COLO668 (cell line): ENCODE measurements around the gene ZNF716.
"Not testable (repeated sequence)": the region's sequence is repeated elsewhere in the genome, so short reads cannot be mapped to it uniquely, and the experiment has no call there.

Experiments
- DNase-seq: peaks from one replicate; lab custom pipeline; 2025; ENCODE audit not compliant: unreplicated experiment; lab: John Stamatoyannopoulos, UW

The ZNF716 gene

GRCh38 chr7:57425969-57426628, 23.9 kb upstream of the ZNF716 start:
- DNase-seq: no peak

- DNase-seq: no peak
These were observed 23.4 kb upstream of the ZNF716 start for GRCh38 chr7:57426629-57427003.

DNA sequence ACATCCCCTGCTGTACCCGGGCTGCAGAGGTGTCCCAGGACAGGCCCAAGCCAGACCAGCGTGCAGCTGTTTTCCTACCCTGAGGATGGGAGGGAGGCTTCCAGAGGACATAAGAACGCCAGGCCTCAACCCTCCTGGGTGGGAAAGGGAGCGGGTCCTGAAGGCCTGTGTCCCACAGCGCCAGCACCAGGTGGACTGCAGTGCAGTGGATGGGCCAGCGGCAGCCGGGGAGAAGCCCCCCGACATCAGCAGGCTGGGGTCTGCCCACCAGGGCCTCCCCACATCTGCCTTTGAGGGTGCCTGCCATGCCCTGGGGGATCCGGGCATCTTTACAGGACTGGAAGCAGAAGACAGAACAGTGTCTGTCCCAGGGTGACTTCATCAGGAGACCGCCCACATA, 22.8 kb upstream of the ZNF716 start:
- no peak for DNase-seq

DNA sequence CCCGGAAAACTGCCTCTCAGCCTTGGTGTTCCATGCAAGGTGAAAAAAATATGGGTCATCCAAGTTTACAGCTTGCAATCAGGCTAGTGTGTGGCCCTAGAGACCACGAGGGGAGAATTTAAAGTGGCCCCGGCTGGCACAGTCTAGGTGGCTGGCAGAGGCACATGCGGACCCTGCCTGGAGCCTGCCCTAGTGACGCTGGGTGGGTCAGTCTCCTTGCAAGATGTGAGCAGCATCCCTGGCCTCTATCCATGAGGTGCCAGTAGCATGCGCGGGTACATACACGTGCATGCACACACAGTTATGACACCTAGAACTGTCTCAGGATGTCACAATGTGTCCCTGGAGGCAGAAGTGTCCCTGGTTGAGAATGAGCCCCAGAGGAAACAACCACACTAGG, 22.4 kb upstream of the ZNF716 start:
- DNase-seq: no peak

DNA sequence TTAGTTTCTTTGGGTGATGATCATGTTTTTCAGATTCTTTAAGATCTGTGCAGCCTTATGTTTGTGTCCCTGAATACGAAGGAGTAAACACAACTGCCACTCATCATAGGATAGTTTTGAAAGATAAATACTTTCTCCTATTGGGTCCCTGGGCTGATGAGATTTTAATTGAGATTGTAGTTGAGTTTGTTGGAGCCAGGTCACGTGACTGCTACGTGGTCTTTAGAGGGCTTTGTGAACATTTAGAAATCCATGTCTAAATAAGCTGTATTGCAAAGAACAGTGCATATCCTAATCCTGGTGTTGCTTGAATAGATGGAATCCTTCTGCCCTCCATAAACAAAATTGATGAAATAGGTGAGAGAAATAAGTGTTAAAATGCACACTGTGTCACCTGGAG, 17.4 kb upstream of the ZNF716 start:
- no peak for DNase-seq

- DNase-seq: no peak
These were observed 12.4 kb upstream of the ZNF716 start for GRCh38 chr7:57437581-57437980.

GRCh38 chr7:57438244-57438643, 11.7 kb upstream of the ZNF716 start:
- DNase-seq: no peak

DNA sequence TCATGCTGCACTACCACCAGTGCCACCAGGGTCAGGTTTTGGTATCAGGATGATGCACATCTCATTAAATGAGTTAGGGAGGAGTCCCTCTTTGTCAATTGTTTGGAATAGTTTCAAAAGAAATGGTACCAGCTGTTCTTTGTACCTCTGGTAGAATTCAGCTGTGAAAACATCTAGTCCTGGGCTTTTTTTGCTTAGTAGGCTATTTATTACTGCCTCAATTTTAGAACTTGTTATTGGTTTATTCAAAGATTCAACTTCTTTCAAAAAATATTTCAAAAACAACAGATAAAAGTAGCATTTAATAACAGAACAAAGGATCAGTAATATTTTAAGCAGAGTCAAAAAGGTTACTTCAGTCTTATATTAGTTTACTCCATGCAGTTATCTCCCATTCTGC, 6.4 kb upstream of the ZNF716 start:
- no peak for DNase-seq

- DNase-seq: not testable (repeated sequence)
These were observed 19.3 kb downstream of the ZNF716 start for GRCh38 chr7:57469186-57469828.

GRCh38 chr7:57480304-57480703, 30.3 kb downstream of the ZNF716 start:
- not testable (repeated sequence) for DNase-seq

DNA sequence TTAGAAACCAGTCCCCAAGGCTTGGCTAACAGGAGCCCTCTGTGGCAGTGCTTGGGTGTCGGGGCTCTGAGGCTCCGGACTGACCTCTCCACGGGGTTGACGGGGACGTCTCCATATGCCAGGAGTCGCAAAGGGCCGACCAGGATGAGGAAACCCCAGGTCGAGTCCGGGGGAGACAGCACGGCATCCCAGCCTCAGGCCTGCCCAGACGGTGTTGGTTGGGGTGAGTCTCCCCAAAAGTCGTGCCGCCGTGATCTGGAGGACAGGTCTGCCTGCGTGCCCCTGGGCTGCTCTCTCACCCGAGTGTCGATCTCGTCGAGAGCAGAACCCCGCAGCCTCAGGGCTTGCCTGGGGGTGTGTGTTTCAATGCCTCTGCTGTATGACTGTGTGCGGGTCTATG, 35.0 kb downstream of the ZNF716 start:
- DNase-seq: not testable (repeated sequence)

- DNase-seq: no peak
These were observed 38.0 kb downstream of the ZNF716 start for GRCh38 chr7:57487957-57488356.

GRCh38 chr7:57495111-57495510, 45.1 kb downstream of the ZNF716 start:
- DNase-seq: not testable (repeated sequence)

- no peak for DNase-seq
These were observed 46.4 kb downstream of the ZNF716 start for GRCh38 chr7:57496395-57496794.

DNA sequence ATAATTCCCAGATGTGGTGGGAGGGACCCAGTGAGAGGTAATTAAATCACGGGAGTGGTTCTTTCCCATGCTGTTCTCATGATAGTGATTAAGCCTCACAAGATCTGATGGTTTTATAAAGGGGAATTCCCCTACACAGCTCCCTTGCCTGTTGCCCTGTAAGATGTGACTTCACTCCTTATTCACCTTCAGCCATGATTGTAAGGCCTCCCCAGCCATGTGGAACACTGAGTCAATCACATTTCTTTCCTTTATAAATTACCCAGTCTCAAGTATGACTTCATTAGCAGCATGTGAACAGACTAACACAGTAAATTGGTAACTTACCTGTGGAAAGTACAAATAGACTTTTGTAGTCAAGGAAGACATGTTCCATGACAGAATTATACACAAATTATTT, 55.2 kb downstream of the ZNF716 start:
- no peak for DNase-seq
